Activated naive CD8-positive, alpha-beta T cell treated with anti-CD3 and anti-CD28 coated beads, Interleukin-2, amount 10 ng/mL, durations not matched to agents 7 days and 5 days (primary cell): ENCODE data around the gene SCUBE2. TPM values are rescaled to one million over a fixed set of nuclear protein-coding genes. Genes with fewer than 3 reads are reported as not detected.
A peak's percentile ranks its signal among the peaks of the same experiment; 100 is the strongest.

Experiments
- ATAC-seq: fragments of 150-1000 bp; cut with Tn5 transposase; one replicate; pipeline ENCODE4 v1.10.0; 2021; ENCODE audit warnings: low read depth, moderate library complexity
- POLR2A ChIA-PET: fragments of 350-600 bp; sonication (Branson Sonifier 250); formaldehyde crosslinking; loops from one replicate; lab custom pipeline; 2021; ENCODE audit warnings: antibody characterized with exemption; lab: Charles Lee
- DNase-seq: peaks from one replicate; pipeline ENCODE4 v3.0.0; 2021
- H3K27ac Mint-ChIP-seq: one replicate; pipeline ENCODE4 v1.8.0; 2022; ENCODE audit warnings: mild to moderate bottlenecking, mixed read lengths
- H3K27me3 Mint-ChIP-seq: one replicate; pipeline ENCODE4 v1.8.0; 2022; ENCODE audit warnings: mild to moderate bottlenecking, moderate library complexity, mixed read lengths
- H3K36me3 Mint-ChIP-seq: one replicate; pipeline ENCODE4 v1.8.0; 2021; ENCODE audit warnings: mild to moderate bottlenecking, mixed read lengths
- H3K4me1 Mint-ChIP-seq: one replicate; pipeline ENCODE4 v1.8.0; 2021; ENCODE audit warnings: mixed read lengths
- H3K4me3 Mint-ChIP-seq: one replicate; pipeline ENCODE4 v1.8.0; 2022; ENCODE audit warnings: mild to moderate bottlenecking, moderate library complexity, mixed read lengths
- H3K9me3 Mint-ChIP-seq: one replicate; pipeline ENCODE4 v1.8.0; 2021; ENCODE audit warnings: mixed read lengths
- total RNA-seq, 2 experiments: library from RNA; stranded (reverse); gene quantifications; one replicate each; pipeline ENCODE4 v1.2.3, GENCODE V29; 2021

Gene SCUBE2
- total RNA-seq, 2 experiments from 2014 or later, result not detected

DNA sequence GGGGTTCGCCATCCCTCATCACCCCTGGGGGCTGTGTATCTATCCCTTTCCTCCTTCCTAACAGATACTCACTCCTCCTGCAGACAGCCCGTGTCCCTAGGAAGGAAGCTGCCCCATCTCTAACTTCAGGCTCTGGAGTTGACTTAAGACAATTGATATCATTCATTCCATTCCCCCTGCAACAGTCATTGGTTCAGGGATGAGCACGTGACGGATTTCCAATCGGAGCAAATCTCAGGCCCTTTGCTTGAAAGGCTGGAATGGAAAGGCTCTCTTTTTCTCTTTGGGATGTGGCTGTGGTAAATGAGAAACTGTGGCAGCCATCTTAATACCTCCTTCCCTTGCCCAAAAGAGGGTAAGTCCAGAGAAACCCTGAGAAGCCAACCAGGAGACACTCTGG lies 5.0 kb upstream of the SCUBE2 start:
- POLR2A ChIA-PET, result no interaction called here

DNA sequence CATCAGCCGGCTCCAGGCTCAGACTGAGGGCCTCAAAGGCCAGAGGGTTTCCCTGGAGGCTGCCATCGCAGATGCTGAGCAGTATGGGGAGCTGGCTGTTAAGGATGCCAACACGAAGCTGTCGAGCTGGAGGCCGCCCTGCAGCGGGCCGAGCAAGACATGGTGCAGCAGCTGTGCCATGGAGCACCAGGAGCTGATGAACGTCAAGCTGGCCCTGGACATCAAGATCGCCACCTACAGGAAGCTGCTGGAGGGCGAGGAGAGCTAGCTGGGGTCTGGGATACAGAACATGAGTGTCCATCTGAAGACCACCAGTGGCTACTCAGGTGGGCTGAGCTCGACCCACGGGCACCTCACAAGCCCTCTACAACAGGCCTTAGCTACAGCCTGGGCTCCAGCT lies 4.0 kb upstream of the SCUBE2 start:
- DNase-seq (no peak), ATAC-seq (no peak)
- H3K27ac Mint-ChIP-seq, result no peak overlapping the region
- H3K4me3 Mint-ChIP-seq, result no peak overlapping the region
- no peaks in the 10 kb centered on the region for H3K36me3 Mint-ChIP-seq
- peaks cover 30% of the 10 kb centered on the region for H3K27me3 Mint-ChIP-seq
- POLR2A ChIA-PET, result no interaction called here
- no peaks in the 10 kb centered on the region for H3K9me3 Mint-ChIP-seq
- H3K4me1 Mint-ChIP-seq, result no peaks in the 10 kb centered on the region

More for the DNA sequence above, 5.0 kb upstream of the SCUBE2 start:
- H3K4me3 Mint-ChIP-seq, result no peak overlapping the region
- no peaks in the 10 kb centered on the region for H3K9me3 Mint-ChIP-seq
- DNase-seq, result no peak
- no peak for ATAC-seq
- H3K27ac Mint-ChIP-seq, result no peak overlapping the region
- H3K36me3 Mint-ChIP-seq, result no peaks in the 10 kb centered on the region
- no peaks in the 10 kb centered on the region for H3K4me1 Mint-ChIP-seq
- peaks cover 26% of the 10 kb centered on the region for H3K27me3 Mint-ChIP-seq

DNA sequence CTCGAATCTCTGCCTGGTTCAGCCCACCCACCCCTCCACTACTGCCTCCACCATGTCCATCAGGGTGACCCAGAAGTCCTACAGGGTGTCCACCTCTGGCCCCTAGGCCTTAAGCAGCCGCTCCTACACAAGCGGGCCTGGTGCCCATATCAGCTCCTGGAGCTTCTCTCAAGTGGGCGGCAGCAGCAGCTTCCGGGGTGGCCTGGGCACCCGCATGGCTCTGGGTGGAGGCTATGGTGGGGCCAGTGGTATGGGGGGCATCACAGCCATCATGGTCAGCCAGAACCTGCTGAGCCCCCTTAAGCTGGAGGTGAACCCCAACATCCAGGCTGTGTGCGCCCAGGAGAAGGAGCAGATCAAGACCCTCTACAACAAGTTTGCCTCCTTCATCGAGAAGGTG lies 3.0 kb upstream of the SCUBE2 start:
- POLR2A ChIA-PET, result no interaction called here
- H3K27me3 Mint-ChIP-seq, result peaks cover 38% of the 10 kb centered on the region
- H3K9me3 Mint-ChIP-seq, result no peaks in the 10 kb centered on the region
- H3K27ac Mint-ChIP-seq, result no peak overlapping the region
- ATAC-seq (no peak), DNase-seq (no peak)
- no peaks in the 10 kb centered on the region for H3K36me3 Mint-ChIP-seq
- no peaks in the 10 kb centered on the region for H3K4me1 Mint-ChIP-seq
- H3K4me3 Mint-ChIP-seq, result no peak overlapping the region

DNA sequence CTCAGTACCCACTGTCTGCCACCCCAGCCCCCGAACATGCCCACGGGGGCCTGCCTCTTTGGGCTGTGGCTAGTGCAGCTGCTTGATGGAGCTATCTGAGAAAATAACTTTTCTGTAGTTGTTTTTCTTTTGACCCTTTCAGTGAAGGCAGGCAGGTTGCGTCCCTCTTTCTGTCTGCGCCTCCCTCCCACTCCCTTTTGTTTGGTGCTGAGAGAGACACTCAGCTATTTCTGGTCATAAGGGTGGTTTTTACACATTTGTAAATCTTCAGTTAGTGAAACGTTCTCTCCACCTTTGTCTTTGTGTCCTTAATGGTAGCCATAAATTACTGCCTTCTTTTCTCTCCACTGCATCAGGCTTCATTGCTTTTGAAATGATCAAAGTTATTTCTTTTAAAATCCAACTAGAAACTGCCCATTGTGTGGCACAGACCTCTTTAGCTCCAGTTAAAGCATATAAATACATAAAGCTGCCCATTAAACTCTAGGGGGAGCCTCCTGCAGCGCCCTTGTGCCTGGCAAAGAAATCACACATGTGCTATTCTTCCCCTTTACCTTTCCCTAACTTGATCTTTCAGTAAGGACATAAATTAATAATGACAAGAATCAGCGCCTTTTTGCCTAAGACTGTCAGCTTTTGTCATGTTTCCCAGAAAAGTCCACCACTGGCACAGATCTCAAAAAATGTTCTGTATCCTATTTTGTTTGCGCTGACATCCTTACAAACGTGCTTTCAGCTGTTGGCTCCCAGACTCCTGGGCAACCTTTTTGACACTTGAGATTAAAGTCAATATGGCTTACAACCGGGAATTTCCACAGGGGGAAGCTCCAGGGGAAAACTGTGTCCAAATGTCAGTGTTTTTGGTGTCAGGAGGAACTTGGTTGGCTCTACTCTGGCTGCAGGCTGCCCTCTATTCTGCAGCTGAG lies 1.7 kb upstream of the SCUBE2 start:
- H3K36me3 Mint-ChIP-seq, result no peaks in the 10 kb centered on the region
- H3K27me3 Mint-ChIP-seq, result peaks cover 51% of the 10 kb centered on the region
- DNase-seq (no peak), ATAC-seq (no peak)
- H3K4me1 Mint-ChIP-seq, result no peaks in the 10 kb centered on the region
- POLR2A ChIA-PET, result no interaction called here
- H3K4me3 Mint-ChIP-seq, result no peak overlapping the region
- no peaks in the 10 kb centered on the region for H3K9me3 Mint-ChIP-seq
- no peak overlapping the region for H3K27ac Mint-ChIP-seq

DNA sequence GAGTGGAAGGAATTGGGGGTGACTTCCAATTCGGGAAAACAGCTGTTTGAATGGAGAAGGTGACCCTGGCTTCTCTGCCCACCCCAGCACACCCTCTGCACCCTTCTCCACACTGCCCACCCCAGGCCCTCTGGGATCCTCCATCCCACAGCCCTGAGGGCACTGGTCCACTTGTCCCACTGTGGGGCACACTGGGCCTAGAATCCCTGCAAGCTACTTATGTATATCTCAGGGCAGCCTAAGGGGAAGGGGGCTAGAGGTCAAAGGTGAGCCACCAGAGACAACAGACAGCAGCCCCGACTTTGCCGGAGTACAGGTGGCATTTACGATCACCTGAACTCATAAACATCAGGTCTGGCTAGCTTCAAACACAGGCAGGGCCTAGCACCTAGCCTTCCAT lies 673 bp upstream of the SCUBE2 start:
- no peaks in the 10 kb centered on the region for H3K4me1 Mint-ChIP-seq
- POLR2A ChIA-PET, result no interaction called here
- no peak overlapping the region for H3K27ac Mint-ChIP-seq
- peak overlapping the region; percentile 34 for H3K4me3 Mint-ChIP-seq
- no peaks in the 10 kb centered on the region for H3K36me3 Mint-ChIP-seq
- no peak for DNase-seq
- peaks cover 52% of the 10 kb centered on the region for H3K27me3 Mint-ChIP-seq
- ATAC-seq, result no peak
- no peaks in the 10 kb centered on the region for H3K9me3 Mint-ChIP-seq

DNA sequence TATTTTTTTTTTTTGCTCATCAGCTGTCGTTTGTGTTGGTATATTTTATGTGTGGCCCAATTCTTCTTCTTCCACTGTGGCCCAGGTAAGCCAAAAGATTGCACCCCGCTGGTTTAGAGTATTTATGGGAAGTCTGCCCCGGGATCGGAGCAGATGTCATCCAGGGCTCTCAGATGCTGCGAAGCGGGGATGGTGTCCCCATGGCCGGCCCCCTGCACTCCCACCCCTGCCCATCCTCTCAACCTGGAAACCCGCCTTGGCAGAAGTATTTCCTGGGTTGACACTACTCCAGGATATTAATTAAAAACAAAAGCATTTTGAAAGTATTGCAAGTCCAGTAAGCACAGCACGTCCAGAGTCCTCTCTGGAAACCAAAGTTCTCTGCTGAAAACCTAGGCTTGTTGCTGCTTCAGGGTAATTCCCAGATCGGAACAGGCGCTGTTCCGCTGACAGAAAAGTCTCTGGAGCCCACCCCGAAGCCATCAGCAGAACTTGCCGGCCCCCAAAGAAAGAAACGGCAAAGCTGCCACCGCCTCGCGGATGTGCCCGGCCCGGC lies 833 bp downstream of the SCUBE2 start:
- Mint-ChIP-seq H3K36me3 (no peaks in the 10 kb centered on the region), H3K9me3 (no peaks in the 10 kb centered on the region), H3K4me3 (peak overlapping the region; percentile 38), H3K4me1 (no peaks in the 10 kb centered on the region), H3K27me3 (peaks cover 57% of the 10 kb centered on the region), H3K27ac (no peak overlapping the region)
- ATAC-seq, result no peak
- no peak for DNase-seq
- POLR2A ChIA-PET, result no interaction called here

DNA sequence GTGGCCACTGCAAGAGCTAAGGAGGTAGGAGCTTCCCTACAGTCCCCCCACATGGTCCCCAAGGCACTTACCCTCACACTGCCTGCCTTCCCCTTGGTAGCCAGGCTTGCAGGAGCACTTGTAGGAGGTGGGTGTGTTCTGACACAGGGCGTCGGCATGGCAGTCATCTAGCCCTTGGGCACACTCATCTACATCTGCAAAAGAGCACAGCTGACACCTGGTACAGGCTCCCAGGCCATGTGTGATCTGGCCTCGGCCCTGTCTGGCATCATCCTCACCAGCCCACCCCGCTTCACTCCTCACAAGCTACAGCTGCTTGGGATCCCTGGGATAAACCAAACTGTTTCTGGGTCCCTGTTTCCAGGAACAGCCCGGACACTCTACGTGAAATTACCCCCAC lies 1.8 kb downstream of the SCUBE2 start:
- Mint-ChIP-seq H3K4me1 (no peaks in the 10 kb centered on the region), H3K4me3 (no peak overlapping the region), H3K36me3 (no peaks in the 10 kb centered on the region), H3K27me3 (peaks cover 57% of the 10 kb centered on the region), H3K9me3 (no peaks in the 10 kb centered on the region), H3K27ac (no peak overlapping the region)
- ATAC-seq (no peak), DNase-seq (no peak)
- POLR2A ChIA-PET, result no interaction called here

DNA sequence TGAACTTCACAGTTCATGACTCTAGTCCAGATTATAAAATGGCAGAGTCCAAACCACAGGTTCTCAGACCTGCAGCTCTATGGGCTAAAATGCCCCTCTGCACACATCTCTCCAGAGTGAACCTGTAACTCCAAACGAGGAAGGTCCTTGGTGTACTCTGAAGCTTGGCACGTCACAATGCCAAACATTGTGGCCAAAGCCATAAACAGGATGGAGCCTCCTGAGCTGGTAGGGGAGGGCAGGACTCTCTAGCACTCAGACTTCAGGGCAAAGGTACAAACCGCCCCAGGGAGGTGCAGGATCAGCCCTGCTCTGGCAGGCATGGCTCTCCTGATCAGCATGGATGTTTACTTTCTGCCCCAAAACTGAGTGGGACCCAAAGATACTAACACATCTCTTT lies 2.3 kb downstream of the SCUBE2 start:
- H3K9me3 Mint-ChIP-seq, result no peaks in the 10 kb centered on the region
- POLR2A ChIA-PET, result interaction anchor here (0.9 kb wide), 1 partner anchor 125 kb away, joined by 3 read pairs; the partner anchor contains the start of gene TMEM9B
- ATAC-seq (no peak), DNase-seq (no peak)
- no peaks in the 10 kb centered on the region for H3K4me1 Mint-ChIP-seq
- peaks cover 55% of the 10 kb centered on the region for H3K27me3 Mint-ChIP-seq
- no peak overlapping the region for H3K27ac Mint-ChIP-seq
- H3K4me3 Mint-ChIP-seq, result no peak overlapping the region
- H3K36me3 Mint-ChIP-seq, result no peaks in the 10 kb centered on the region

DNA sequence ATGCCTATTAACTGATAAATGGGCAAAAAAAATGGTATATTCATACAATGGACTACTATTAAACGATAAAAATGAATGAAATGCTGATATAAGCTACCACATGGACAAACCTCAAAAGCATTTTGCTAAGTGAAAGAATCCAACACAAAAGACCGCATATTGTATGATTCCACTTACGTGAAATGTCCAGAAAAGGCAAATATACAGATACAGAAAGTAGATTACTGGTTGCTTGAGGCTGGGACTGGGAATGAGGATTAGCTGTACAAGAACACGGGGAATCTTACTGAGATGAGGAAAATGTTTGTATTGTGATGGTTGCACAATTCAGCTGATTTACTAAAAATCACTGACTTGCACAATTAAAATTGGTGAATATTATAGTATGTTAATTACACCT lies 8.8 kb downstream of the SCUBE2 start:
- DNase-seq, result no peak
- Mint-ChIP-seq H3K4me3 (no peak overlapping the region), H3K27me3 (peaks cover 31% of the 10 kb centered on the region), H3K9me3 (no peaks in the 10 kb centered on the region), H3K27ac (no peak overlapping the region), H3K4me1 (peaks cover 3% of the 10 kb centered on the region), H3K36me3 (no peaks in the 10 kb centered on the region)
- no peak for ATAC-seq
- POLR2A ChIA-PET, result no interaction called here

DNA sequence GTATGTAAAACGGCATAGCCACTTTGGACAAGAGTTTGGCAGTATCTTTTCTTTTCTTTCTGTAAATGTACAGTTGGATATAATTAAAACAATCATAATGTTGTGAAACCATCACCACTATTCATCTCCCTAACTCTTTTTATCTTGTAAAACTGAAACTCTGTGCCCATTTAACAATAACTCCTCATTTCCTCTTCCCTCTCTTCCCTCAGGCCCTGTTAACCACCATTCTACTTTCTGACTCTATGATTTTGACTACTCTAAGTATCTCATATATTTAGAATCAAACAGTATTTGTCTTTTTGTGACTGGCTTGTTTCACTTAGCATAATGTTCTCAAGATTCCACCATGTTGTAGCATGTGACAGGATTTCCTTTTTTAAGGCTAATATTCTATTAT lies 10.2 kb downstream of the SCUBE2 start:
- no peaks in the 10 kb centered on the region for H3K36me3 Mint-ChIP-seq
- no peaks in the 10 kb centered on the region for H3K9me3 Mint-ChIP-seq
- peaks cover 3% of the 10 kb centered on the region for H3K4me1 Mint-ChIP-seq
- ATAC-seq (no peak), DNase-seq (no peak)
- no peak overlapping the region for H3K4me3 Mint-ChIP-seq
- H3K27ac Mint-ChIP-seq, result no peak overlapping the region
- POLR2A ChIA-PET, result no interaction called here
- peaks cover 24% of the 10 kb centered on the region for H3K27me3 Mint-ChIP-seq

DNA sequence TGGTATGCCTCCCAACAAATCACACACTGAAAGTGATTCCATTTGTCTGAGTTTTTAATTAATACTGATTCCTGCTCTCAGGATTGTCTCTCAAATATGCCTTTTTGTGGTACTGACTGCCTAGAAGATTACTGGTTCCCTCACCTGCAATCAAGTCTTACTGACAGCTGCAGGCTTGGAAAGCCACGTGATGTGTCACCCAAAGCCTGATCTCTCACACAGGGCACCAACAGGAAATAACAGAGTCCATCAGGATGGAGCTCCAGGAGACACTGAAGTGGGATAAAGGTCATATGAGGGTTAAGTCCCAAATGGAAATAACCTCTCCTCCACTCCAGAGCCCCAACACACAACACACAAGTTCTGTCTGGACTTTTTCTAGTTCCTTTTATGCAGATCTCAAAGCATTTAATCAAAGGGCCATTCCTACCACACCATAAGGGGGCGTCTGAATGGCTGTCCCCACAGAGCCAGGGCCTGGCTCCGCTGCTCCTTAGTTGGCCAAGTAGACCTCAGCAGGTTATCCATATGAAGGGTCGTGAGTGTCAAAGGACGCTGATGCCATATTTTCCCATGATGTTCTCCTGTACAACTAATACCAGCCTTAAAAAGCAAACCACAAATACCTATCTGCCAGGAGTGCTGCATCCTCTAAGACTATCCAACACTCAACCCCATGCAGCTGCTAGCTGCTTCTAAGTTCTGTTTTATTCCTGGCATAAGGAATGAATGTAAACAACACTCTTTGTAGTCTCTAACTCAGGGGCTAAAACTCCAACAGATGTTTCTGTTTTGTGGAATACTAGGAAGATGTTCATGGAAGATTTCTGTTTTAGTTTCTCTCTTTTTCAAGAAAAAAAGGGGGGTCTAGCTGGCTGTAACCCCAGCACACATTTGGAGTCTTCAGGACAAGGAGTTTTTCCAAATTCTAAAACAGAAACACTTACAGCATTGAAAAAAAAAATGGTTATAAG lies 13.0 kb downstream of the SCUBE2 start:
- Mint-ChIP-seq H3K9me3 (no peaks in the 10 kb centered on the region), H3K27ac (no peak overlapping the region), H3K4me3 (no peak overlapping the region), H3K36me3 (no peaks in the 10 kb centered on the region), H3K4me1 (peaks cover 3% of the 10 kb centered on the region), H3K27me3 (peaks cover 38% of the 10 kb centered on the region)
- POLR2A ChIA-PET, result no interaction called here
- DNase-seq (no peak), ATAC-seq (no peak)

DNA sequence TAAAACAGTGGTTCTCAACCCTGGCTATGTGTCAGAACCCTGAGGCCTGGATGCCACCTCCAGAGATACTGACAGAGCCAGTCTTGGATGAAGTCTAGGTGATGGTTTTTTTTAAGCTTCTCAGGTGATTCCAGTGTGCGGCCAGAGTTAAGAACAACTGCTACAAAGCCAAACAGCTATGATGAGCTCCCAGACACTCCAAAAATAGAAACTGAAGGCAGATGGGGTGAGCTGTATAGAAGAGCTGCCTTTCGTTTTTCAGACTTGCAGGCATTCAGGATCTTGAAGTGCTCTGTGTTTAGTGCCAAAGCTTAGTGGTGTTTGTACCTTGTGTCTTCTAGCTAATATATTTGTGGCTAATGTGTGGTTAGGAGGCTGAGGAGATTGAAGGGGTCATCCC lies 14.2 kb downstream of the SCUBE2 start:
- Mint-ChIP-seq H3K4me1 (peaks cover 3% of the 10 kb centered on the region), H3K9me3 (no peaks in the 10 kb centered on the region), H3K4me3 (no peak overlapping the region), H3K27me3 (peaks cover 39% of the 10 kb centered on the region), H3K27ac (no peak overlapping the region), H3K36me3 (no peaks in the 10 kb centered on the region)
- ATAC-seq (no peak), DNase-seq (no peak)
- POLR2A ChIA-PET, result interaction anchor here (0.6 kb wide), 1 partner anchor 65 kb away, joined by 4 read pairs; no protein-coding TSS in a partner anchor

DNA sequence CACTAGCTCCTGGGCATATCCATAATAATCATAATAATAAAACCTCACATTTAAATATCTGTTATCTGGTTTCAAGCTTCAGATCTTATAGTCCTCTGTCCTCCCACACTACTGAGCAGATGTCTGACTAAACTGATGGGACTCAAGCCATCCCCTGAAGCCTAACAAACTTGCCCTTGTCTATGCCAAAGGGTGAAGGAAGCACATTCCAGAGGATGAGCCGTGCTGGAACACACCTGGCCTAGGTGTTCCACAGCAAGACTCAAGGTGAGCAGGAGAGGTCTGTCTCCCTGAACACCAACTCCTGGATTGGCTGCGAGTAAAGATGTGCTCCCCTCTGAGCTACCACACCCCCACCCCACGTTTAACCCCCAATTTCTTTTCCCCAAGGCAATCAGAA lies 14.7 kb downstream of the SCUBE2 start:
- DNase-seq (no peak), ATAC-seq (no peak)
- POLR2A ChIA-PET, result no interaction called here
- H3K27ac Mint-ChIP-seq, result no peak overlapping the region
- H3K27me3 Mint-ChIP-seq, result peaks cover 37% of the 10 kb centered on the region
- H3K36me3 Mint-ChIP-seq, result no peaks in the 10 kb centered on the region
- H3K4me3 Mint-ChIP-seq, result no peak overlapping the region
- no peaks in the 10 kb centered on the region for H3K9me3 Mint-ChIP-seq
- H3K4me1 Mint-ChIP-seq, result peaks cover 3% of the 10 kb centered on the region
